HEK293 (cell line): ENCODE data around the gene PEX11G.

ENCODE experiments used
- FEZF1 ChIP-seq: fragments of 450-650 bp; formaldehyde crosslinking; IDR thresholded peaks from 2 replicates; pipeline ENCODE4 v1.5.1; 2016; ENCODE audit warnings: missing biosample characterization, missing genetic modification characterization
- KLF10 ChIP-seq: fragments of 450-650 bp; IDR thresholded peaks from 2 replicates; pipeline ENCODE4 v1.5.1; 2018; ENCODE audit warnings: missing biosample characterization, mild to moderate bottlenecking, missing genetic modification characterization
- KLF16 ChIP-seq: fragments of 450-650 bp; formaldehyde crosslinking; IDR thresholded peaks from 2 replicates; pipeline ENCODE4 v1.5.1; 2017; ENCODE audit warnings: missing biosample characterization, missing genetic modification characterization
- TCF7L2 ChIP-seq: IDR thresholded peaks from 2 replicates; pipeline ENCODE4 v1.6.1; 2011; ENCODE audit warnings: low read depth, mild to moderate bottlenecking, inconsistent platforms, low read length, moderate library complexity, borderline replicate concordance
- TSHZ1 ChIP-seq: fragments of 450-650 bp; formaldehyde crosslinking; IDR thresholded peaks from 2 replicates; pipeline ENCODE4 v1.5.1; 2016; ENCODE audit warnings: missing biosample characterization, missing genetic modification characterization, borderline replicate concordance
- ZBTB1 ChIP-seq: fragments of 450-650 bp; formaldehyde crosslinking; IDR thresholded peaks from 2 replicates; pipeline ENCODE4 v1.5.1; 2016; ENCODE audit warnings: missing biosample characterization, missing genetic modification characterization
- ZNF311 ChIP-seq: fragments of 450-650 bp; formaldehyde crosslinking; IDR thresholded peaks from 2 replicates; pipeline ENCODE4 v1.5.1; 2017; ENCODE audit warnings: missing biosample characterization, missing genetic modification characterization, borderline replicate concordance
- ZNF626 ChIP-seq: fragments of 450-650 bp; sonication (Bioruptor Pico); formaldehyde crosslinking; IDR thresholded peaks from 2 replicates; pipeline ENCODE4 v1.5.1; 2018; ENCODE audit warnings: missing biosample characterization, missing genetic modification characterization, inconsistent platforms
- ZNF660 ChIP-seq: fragments of 450-650 bp; IDR thresholded peaks from 2 replicates; pipeline ENCODE4 v1.5.1; 2018; ENCODE audit warnings: missing biosample characterization, mild to moderate bottlenecking, missing genetic modification characterization
- TF ChIP-seq, protein P1 (sequence below): fragments of 450-650 bp; formaldehyde crosslinking; IDR thresholded peaks from 2 replicates; pipeline ENCODE4 v1.5.1; 2016; ENCODE audit warnings: missing biosample characterization, missing genetic modification characterization
- TF ChIP-seq, protein P2 (sequence below): fragments of 450-650 bp; formaldehyde crosslinking; IDR thresholded peaks from 2 replicates; pipeline ENCODE4 v1.5.1; 2016; ENCODE audit warnings: missing biosample characterization, missing genetic modification characterization
- TF ChIP-seq, protein P3 (sequence below): fragments of 450-650 bp; formaldehyde crosslinking; IDR thresholded peaks from 2 replicates; pipeline ENCODE4 v1.5.1; 2016; ENCODE audit warnings: missing biosample characterization, missing genetic modification characterization
- TF ChIP-seq, protein P4 (sequence below): fragments of 450-650 bp; formaldehyde crosslinking; IDR thresholded peaks from 2 replicates; pipeline ENCODE4 v1.5.1; 2016; ENCODE audit warnings: missing biosample characterization, missing genetic modification characterization

- TF ChIP-seq TCF7L2 (no peak), KLF10 (tag by site-specific recombination) (no peak), ZNF660 (tag by site-specific recombination) (no peak), FEZF1 (tag by site-specific recombination) (no peak), ZBTB1 (tag by site-specific recombination) (no peak), ZNF626 (tag by site-specific recombination) (no peak), ZNF311 (no peak), KLF16 (tag by site-specific recombination) (no peak), TSHZ1 (no peak)
- TF ChIP-seq, protein P1, sequence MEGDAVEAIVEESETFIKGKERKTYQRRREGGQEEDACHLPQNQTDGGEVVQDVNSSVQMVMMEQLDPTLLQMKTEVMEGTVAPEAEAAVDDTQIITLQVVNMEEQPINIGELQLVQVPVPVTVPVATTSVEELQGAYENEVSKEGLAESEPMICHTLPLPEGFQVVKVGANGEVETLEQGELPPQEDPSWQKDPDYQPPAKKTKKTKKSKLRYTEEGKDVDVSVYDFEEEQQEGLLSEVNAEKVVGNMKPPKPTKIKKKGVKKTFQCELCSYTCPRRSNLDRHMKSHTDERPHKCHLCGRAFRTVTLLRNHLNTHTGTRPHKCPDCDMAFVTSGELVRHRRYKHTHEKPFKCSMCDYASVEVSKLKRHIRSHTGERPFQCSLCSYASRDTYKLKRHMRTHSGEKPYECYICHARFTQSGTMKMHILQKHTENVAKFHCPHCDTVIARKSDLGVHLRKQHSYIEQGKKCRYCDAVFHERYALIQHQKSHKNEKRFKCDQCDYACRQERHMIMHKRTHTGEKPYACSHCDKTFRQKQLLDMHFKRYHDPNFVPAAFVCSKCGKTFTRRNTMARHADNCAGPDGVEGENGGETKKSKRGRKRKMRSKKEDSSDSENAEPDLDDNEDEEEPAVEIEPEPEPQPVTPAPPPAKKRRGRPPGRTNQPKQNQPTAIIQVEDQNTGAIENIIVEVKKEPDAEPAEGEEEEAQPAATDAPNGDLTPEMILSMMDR (tag by site-specific recombination) = no peak
- TF ChIP-seq, protein P2, sequence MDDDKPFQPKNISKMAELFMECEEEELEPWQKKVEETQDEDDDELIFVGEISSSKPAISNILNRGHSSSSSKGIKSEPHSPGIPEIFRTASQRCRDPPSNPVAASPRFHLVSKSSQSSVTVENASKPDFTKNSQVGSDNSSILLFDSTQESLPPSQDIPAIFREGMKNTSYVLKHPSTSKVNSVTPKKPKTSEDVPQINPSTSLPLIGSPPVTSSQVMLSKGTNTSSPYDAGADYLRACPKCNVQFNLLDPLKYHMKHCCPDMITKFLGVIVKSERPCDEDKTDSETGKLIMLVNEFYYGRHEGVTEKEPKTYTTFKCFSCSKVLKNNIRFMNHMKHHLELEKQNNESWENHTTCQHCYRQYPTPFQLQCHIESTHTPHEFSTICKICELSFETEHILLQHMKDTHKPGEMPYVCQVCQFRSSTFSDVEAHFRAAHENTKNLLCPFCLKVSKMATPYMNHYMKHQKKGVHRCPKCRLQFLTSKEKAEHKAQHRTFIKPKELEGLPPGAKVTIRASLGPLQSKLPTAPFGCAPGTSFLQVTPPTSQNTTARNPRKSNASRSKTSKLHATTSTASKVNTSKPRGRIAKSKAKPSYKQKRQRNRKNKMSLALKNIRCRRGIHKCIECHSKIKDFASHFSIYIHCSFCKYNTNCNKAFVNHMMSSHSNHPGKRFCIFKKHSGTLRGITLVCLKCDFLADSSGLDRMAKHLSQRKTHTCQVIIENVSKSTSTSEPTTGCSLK (tag by site-specific recombination) = no peak
- TF ChIP-seq, protein P3, sequence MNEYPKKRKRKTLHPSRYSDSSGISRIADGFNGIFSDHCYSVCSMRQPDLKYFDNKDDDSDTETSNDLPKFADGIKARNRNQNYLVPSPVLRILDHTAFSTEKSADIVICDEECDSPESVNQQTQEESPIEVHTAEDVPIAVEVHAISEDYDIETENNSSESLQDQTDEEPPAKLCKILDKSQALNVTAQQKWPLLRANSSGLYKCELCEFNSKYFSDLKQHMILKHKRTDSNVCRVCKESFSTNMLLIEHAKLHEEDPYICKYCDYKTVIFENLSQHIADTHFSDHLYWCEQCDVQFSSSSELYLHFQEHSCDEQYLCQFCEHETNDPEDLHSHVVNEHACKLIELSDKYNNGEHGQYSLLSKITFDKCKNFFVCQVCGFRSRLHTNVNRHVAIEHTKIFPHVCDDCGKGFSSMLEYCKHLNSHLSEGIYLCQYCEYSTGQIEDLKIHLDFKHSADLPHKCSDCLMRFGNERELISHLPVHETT (tag by site-specific recombination) = no peak
- TF ChIP-seq, protein P4, sequence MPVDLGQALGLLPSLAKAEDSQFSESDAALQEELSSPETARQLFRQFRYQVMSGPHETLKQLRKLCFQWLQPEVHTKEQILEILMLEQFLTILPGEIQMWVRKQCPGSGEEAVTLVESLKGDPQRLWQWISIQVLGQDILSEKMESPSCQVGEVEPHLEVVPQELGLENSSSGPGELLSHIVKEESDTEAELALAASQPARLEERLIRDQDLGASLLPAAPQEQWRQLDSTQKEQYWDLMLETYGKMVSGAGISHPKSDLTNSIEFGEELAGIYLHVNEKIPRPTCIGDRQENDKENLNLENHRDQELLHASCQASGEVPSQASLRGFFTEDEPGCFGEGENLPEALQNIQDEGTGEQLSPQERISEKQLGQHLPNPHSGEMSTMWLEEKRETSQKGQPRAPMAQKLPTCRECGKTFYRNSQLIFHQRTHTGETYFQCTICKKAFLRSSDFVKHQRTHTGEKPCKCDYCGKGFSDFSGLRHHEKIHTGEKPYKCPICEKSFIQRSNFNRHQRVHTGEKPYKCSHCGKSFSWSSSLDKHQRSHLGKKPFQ = no peak
Measured at GRCh38 chr19:7533281-7533885, 44.5 kb upstream of the PEX11G start.
